Measurements from ENCODE around the gene GSTM1. TPM values are rescaled to one million over a fixed set of nuclear protein-coding genes. Genes with fewer than 3 reads are reported as not detected.
A peak's percentile ranks its signal among the peaks of the same experiment; 100 is the strongest.

Gene GSTM1
- total RNA-seq, 1 donor: 0.86 TPM

GRCh38 chr1:109725510-109725909 is 37.9 kb downstream of the GSTM1 start:
- no peak overlapping the region for H3K4me3 ChIP-seq (ENCODE audit: low read depth, low read length)
- DNase-seq (ENCODE audit: low read depth): no peak
- no peak for TF ChIP-seq CTCF (IDR thresholded peaks at IDR 0.05; ENCODE audit: insufficient read depth, low read depth, low read length)

GRCh38 chr1:109726007-109726406 is 38.4 kb downstream of the GSTM1 start:
- DNase-seq (ENCODE audit: low read depth): peak; percentile 39
- H3K4me3 ChIP-seq (ENCODE audit: low read depth, low read length): no peak overlapping the region
- TF ChIP-seq CTCF (IDR thresholded peaks at IDR 0.05; ENCODE audit: insufficient read depth, low read depth, low read length): no peak

GRCh38 chr1:109726728-109727373 is 39.2 kb downstream of the GSTM1 start:
- no peak overlapping the region for H3K4me3 ChIP-seq (ENCODE audit: low read depth, low read length)
- no peak for DNase-seq (ENCODE audit: low read depth)
- TF ChIP-seq CTCF (IDR thresholded peaks at IDR 0.05; ENCODE audit: insufficient read depth, low read depth, low read length): no peak

GRCh38 chr1:109728870-109729269 is 41.3 kb downstream of the GSTM1 start:
- H3K4me3 ChIP-seq (ENCODE audit: low read depth, low read length): no peak overlapping the region
- no peak for DNase-seq (ENCODE audit: low read depth)
- TF ChIP-seq CTCF (IDR thresholded peaks at IDR 0.05; ENCODE audit: insufficient read depth, low read depth, low read length): no peak

- TF ChIP-seq CTCF (IDR thresholded peaks at IDR 0.05; ENCODE audit: insufficient read depth, low read depth, low read length): no peak
- H3K4me3 ChIP-seq (ENCODE audit: low read depth, low read length): no peak overlapping the region
- no peak for DNase-seq (ENCODE audit: low read depth)
These were observed 43.0 kb downstream of the GSTM1 start for GRCh38 chr1:109730666-109731065.

GRCh38 chr1:109732390-109732881 is 44.8 kb downstream of the GSTM1 start:
- DNase-seq (ENCODE audit: low read depth): no peak
- TF ChIP-seq CTCF (IDR thresholded peaks at IDR 0.05; ENCODE audit: insufficient read depth, low read depth, low read length): no peak
- no peak overlapping the region for H3K4me3 ChIP-seq (ENCODE audit: low read depth, low read length)

All from fibroblast of villous mesenchyme (primary cell).